HepG2 (cell line): ENCODE measurements around the gene SAE1. TPM values are rescaled to one million over a fixed set of nuclear protein-coding genes. Genes with fewer than 3 reads are reported as not detected.

ENCODE experiments used
- ETV5 ChIP-seq: IDR thresholded peaks from 2 replicates; pipeline ENCODE4 v1.6.1; 2018; ENCODE audit warnings: missing biosample characterization, missing genetic modification reagents, inconsistent platforms, borderline replicate concordance
- FOXP1 ChIP-seq, 2 experiments: fragments of 450-650 bp in 1 of 2; IDR thresholded peaks; 2 replicates each; pipeline ENCODE4 v1.6.1; 2017 to 2018; ENCODE audit warnings: antibody characterized with exemption in 1 of 2
- FUBP1 ChIP-seq: sonication (generic); formaldehyde crosslinking; IDR thresholded peaks from 2 replicates; pipeline ENCODE4 v1.5.1; 2020; ENCODE audit warnings: missing genetic modification reagents, mild to moderate bottlenecking, borderline replicate concordance
- GFI1 ChIP-seq: sonication (generic); formaldehyde crosslinking; IDR thresholded peaks from 2 replicates; pipeline ENCODE4 v1.5.0; 2020; ENCODE audit warnings: missing genetic modification reagents, mild to moderate bottlenecking, borderline replicate concordance
- GPN1 ChIP-seq: sonication (generic); formaldehyde crosslinking; IDR thresholded peaks from 2 replicates; pipeline ENCODE4 v1.5.1; 2020; ENCODE audit warnings: missing genetic modification reagents, borderline replicate concordance
- MATR3 ChIP-seq: sonication (generic); formaldehyde crosslinking; IDR thresholded peaks from 2 replicates; pipeline ENCODE4 v1.4.0; 2020; ENCODE audit warnings: missing genetic modification reagents
- MED1 ChIP-seq: sonication (generic); formaldehyde crosslinking; IDR thresholded peaks from 2 replicates; pipeline ENCODE4 v1.4.0; 2020; ENCODE audit warnings: missing genetic modification reagents
- MYPOP ChIP-seq: sonication (generic); formaldehyde crosslinking; IDR thresholded peaks from 2 replicates; pipeline ENCODE4 v1.8.1; 2023; ENCODE audit warnings: mild to moderate bottlenecking, moderate library complexity, missing genetic modification reagents
- NFE2L1 ChIP-seq: sonication (generic); formaldehyde crosslinking; IDR thresholded peaks from 2 replicates; pipeline ENCODE4 v1.4.0; 2020; ENCODE audit warnings: missing genetic modification reagents, mild to moderate bottlenecking, borderline replicate concordance
- PATZ1 ChIP-seq: sonication (generic); formaldehyde crosslinking; IDR thresholded peaks from 2 replicates; pipeline ENCODE4 v1.4.0; 2020; ENCODE audit warnings: missing genetic modification reagents
- PHF20 ChIP-seq: sonication (generic); formaldehyde crosslinking; IDR thresholded peaks from 2 replicates; pipeline ENCODE4 v1.5.0; 2020; ENCODE audit warnings: mild to moderate bottlenecking, missing genetic modification reagents
- POGK ChIP-seq: sonication (generic); formaldehyde crosslinking; conservative IDR thresholded peaks from 2 replicates; pipeline ENCODE4 v1.8.0; 2022; ENCODE audit warnings: mild to moderate bottlenecking, moderate library complexity, missing genetic modification reagents
- SOX5 ChIP-seq: IDR thresholded peaks from 2 replicates; pipeline ENCODE4 v1.6.1; 2016; ENCODE audit warnings: borderline replicate concordance
- TEAD2 ChIP-seq: sonication (generic); formaldehyde crosslinking; IDR thresholded peaks from 2 replicates; pipeline ENCODE4 v1.9.0; 2021; ENCODE audit warnings: missing genetic modification reagents
- TFDP2 ChIP-seq: sonication (generic); formaldehyde crosslinking; IDR thresholded peaks from 2 replicates; pipeline ENCODE4 v1.4.0; 2020; ENCODE audit warnings: missing genetic modification reagents
- YEATS4 ChIP-seq: sonication (generic); formaldehyde crosslinking; IDR thresholded peaks from 2 replicates; pipeline ENCODE4 v1.4.0; 2020; ENCODE audit warnings: missing genetic modification reagents, borderline replicate concordance
- ZEB1 ChIP-seq: IDR thresholded peaks from 2 replicates; pipeline ENCODE4 v1.6.1; 2012; ENCODE audit warnings: mild to moderate bottlenecking, low read depth, inconsistent platforms; ENCODE audit not compliant: insufficient replicate concordance
- ZNF576 ChIP-seq: sonication (generic); formaldehyde crosslinking; IDR thresholded peaks from 2 replicates; pipeline ENCODE4 v1.4.0; 2020; ENCODE audit warnings: mild to moderate bottlenecking, missing genetic modification reagents
- ZNF883 ChIP-seq: sonication (generic); formaldehyde crosslinking; IDR thresholded peaks from 2 replicates; pipeline ENCODE4 v1.5.1; 2020; ENCODE audit warnings: mild to moderate bottlenecking, missing genetic modification reagents; ENCODE audit errors: not compliant biosample characterization
- polyA plus RNA-seq, 8 experiments: library from polyadenylated mRNA; depleted of rRNA in 3 of 8; stranded (reverse) in 7 of 8; unstranded in 1 of 8; fragments of >200 nt; fragmentation: Illumina TruSeq in 4 of 8; extraction: Trizol in 4 of 8; gene quantifications; 2 replicates each; pipeline versions ENCODE4 v1.2.1 to v1.2.3, GENCODE V29; 2011 to 2016; ENCODE audit warnings: low read depth in 4 of 8, missing spikeins in 1 of 8, mixed read lengths in 1 of 8; ENCODE audit not compliant: insufficient read depth in 1 of 8
- total RNA-seq, 5 experiments: library from RNA; depleted of rRNA; stranded (reverse); fragments of >200 nt; fragmentation: Illumina TruSeq; extraction: Trizol; gene quantifications; 2 replicates each; pipeline ENCODE4 v1.2.3, GENCODE V29; 2016; ENCODE audit warnings: low read depth in 1 of 5

Gene SAE1
- total and polyA plus RNA-seq, 2 of the 13 experiments (the other 11 are each of a cell fraction or from before 2014, with no cell fraction given) = 87.6 to 197 TPM

GRCh38 chr19:47112166-47112996 lies 18.3 kb upstream of the SAE1 start (continued):
- TF ChIP-seq ZEB1 (peak; percentile 17), POGK (CRISPR knock-in tag) (peak; percentile 58; the same call in 1 of the 2 replicates), FUBP1 (CRISPR knock-in tag) (no peak), PATZ1 (CRISPR knock-in tag) (peak; percentile 90), MATR3 (CRISPR knock-in tag) (no peak), PHF20 (CRISPR knock-in tag) (no peak), MED1 (no peak), FOXP1 (IDR thresholded peaks at IDR 0.05) (no peak), FOXP1 (CRISPR knock-in tag; IDR thresholded peaks at IDR 0.05) (no peak), ZNF883 (CRISPR knock-in tag) (no peak), GFI1 (CRISPR knock-in tag) (peak; percentile 45; the same call in 1 of the 2 replicates), TFDP2 (CRISPR knock-in tag) (no peak; the same call in 1 of the 2 replicates), TEAD2 (CRISPR knock-in tag) (no peak), SOX5 (CRISPR knock-in tag) (no peak), ZNF576 (0 out of 2 replicates have a peak, but pooled peaks have one; percentile 65), YEATS4 (peak; percentile 55; the same call in 1 of the 2 replicates), MYPOP (CRISPR knock-in tag) (no peak; the same call in 1 of the 2 replicates), ETV5 (CRISPR knock-in tag) (no peak), GPN1 (CRISPR knock-in tag) (no peak), NFE2L1 (no peak)
